Calu3 (cell line): ENCODE data around the gene GREB1L. TPM values are rescaled to one million over a fixed set of nuclear protein-coding genes. Genes with fewer than 3 reads are reported as not detected.

ENCODE experiments used
- BruUV-seq: library from RNA; stranded (reverse); fragments of 400-500 nt; replicated peaks from 2 replicates; lab custom pipeline; 2021; lab: Mats Ljungman, UMichigan
- CTCF ChIA-PET: fragments of 300-600 bp; sonication (Branson Sonifier 250); formaldehyde crosslinking; loops from one replicate; lab custom pipeline; 2022; ENCODE audit warnings: antibody characterized with exemption; lab: Charles Lee
- DNase-seq: peaks from one replicate; pipeline ENCODE4 v3.0.0; 2022
- H3K27ac Mint-ChIP-seq: one replicate; pipeline ENCODE4 v1.8.0; 2022; ENCODE audit warnings: mixed read lengths; ENCODE audit not compliant: unreplicated experiment
- H3K27me3 Mint-ChIP-seq: one replicate; pipeline ENCODE4 v1.8.0; 2022; ENCODE audit warnings: mixed read lengths; ENCODE audit not compliant: unreplicated experiment
- H3K36me3 Mint-ChIP-seq: one replicate; pipeline ENCODE4 v1.8.0; 2022; ENCODE audit warnings: mild to moderate bottlenecking, moderate library complexity, mixed read lengths; ENCODE audit not compliant: insufficient read depth, unreplicated experiment
- H3K4me1 Mint-ChIP-seq: one replicate; pipeline ENCODE4 v1.8.0; 2022; ENCODE audit warnings: mild to moderate bottlenecking, low read depth, mixed read lengths; ENCODE audit not compliant: unreplicated experiment
- H3K4me3 Mint-ChIP-seq: one replicate; pipeline ENCODE4 v1.8.0; 2022; ENCODE audit warnings: mild to moderate bottlenecking, low read depth, moderate library complexity, mixed read lengths; ENCODE audit not compliant: unreplicated experiment
- H3K9me3 Mint-ChIP-seq: one replicate; pipeline ENCODE4 v1.8.0; 2022; ENCODE audit warnings: low read depth, mixed read lengths; ENCODE audit not compliant: unreplicated experiment
- CTCF ChIP-seq: fragments of 200-600 bp; IDR thresholded peaks from one replicate; pipeline ENCODE4 v1.8.0; 2022; ENCODE audit warnings: antibody characterized with exemption; ENCODE audit not compliant: unreplicated experiment
- intact Hi-C: fragments of 100-400 bp; cut with micrococcal nuclease; formaldehyde crosslinking; loops from one replicate; pipeline ENCODE4 v1.10.0; 2022; ENCODE audit not compliant: unreplicated experiment
- total RNA-seq: library from RNA; stranded (reverse); gene quantifications from 2 replicates; pipeline ENCODE4 v1.2.3, GENCODE V29; 2022

The GREB1L gene
- total RNA-seq, 1 experiment from 2014 or later = 3.8 TPM

GRCh38 chr18:21391074-21391673, 149.1 kb downstream of the GREB1L start:
- BruUV-seq = no TSS peak
- intact Hi-C loops = loop anchor here (5.0 kb wide), 2 partner anchors 51 to 59 kb away; no protein-coding TSS in a partner anchor
- peak; percentile 28 for DNase-seq

GRCh38 chr18:21393986-21394385, 152.0 kb downstream of the GREB1L start:
- H3K9me3 Mint-ChIP-seq = no peaks in the 10 kb centered on the region
- no peak for TF ChIP-seq CTCF

More at GRCh38 chr18:21391074-21391673, 149.1 kb downstream of the GREB1L start:
- TF ChIP-seq CTCF = no peak
- Mint-ChIP-seq H3K27me3 (no peaks in the 10 kb centered on the region), H3K4me1 (peaks cover 20% of the 10 kb centered on the region), H3K4me3 (no peak overlapping the region), H3K27ac (peak overlapping the region; percentile 64), H3K9me3 (no peaks in the 10 kb centered on the region), H3K36me3 (no peaks in the 10 kb centered on the region)
- CTCF ChIA-PET = interaction anchor here (0.6 kb wide), 1 partner anchor 51 kb away, joined by 6 read pairs; no protein-coding TSS in a partner anchor

GRCh38 chr18:21398121-21398520, 156.1 kb downstream of the GREB1L start:
- H3K27ac Mint-ChIP-seq = no peak overlapping the region
- no peaks in the 10 kb centered on the region for H3K27me3 Mint-ChIP-seq
- intact Hi-C loops = no loop called here
- no peak overlapping the region for H3K4me3 Mint-ChIP-seq
- no peaks in the 10 kb centered on the region for H3K36me3 Mint-ChIP-seq
- no peaks in the 10 kb centered on the region for H3K4me1 Mint-ChIP-seq
- CTCF ChIA-PET = no interaction called here
- H3K9me3 Mint-ChIP-seq = no peaks in the 10 kb centered on the region
- no peak for TF ChIP-seq CTCF
- no TSS peak for BruUV-seq
- DNase-seq = no peak

More at GRCh38 chr18:21393986-21394385, 152.0 kb downstream of the GREB1L start:
- no peak overlapping the region for H3K27ac Mint-ChIP-seq
- intact Hi-C loops = loop anchor here (5.0 kb wide), 2 partner anchors 48 to 62 kb away; no protein-coding TSS in a partner anchor
- BruUV-seq = no TSS peak
- no peaks in the 10 kb centered on the region for H3K27me3 Mint-ChIP-seq
- no peaks in the 10 kb centered on the region for H3K36me3 Mint-ChIP-seq
- DNase-seq = no peak
- H3K4me1 Mint-ChIP-seq = peaks cover 20% of the 10 kb centered on the region
- CTCF ChIA-PET = no interaction called here
- H3K4me3 Mint-ChIP-seq = no peak overlapping the region

GRCh38 chr18:21402272-21402671, 160.2 kb downstream of the GREB1L start:
- no peaks in the 10 kb centered on the region for H3K4me1 Mint-ChIP-seq
- no peak for DNase-seq
- no peak overlapping the region for H3K4me3 Mint-ChIP-seq
- no TSS peak for BruUV-seq
- peak overlapping the region; percentile 3 for H3K27ac Mint-ChIP-seq
- CTCF ChIA-PET = no interaction called here
- no peaks in the 10 kb centered on the region for H3K36me3 Mint-ChIP-seq
- intact Hi-C loops = no loop called here
- H3K27me3 Mint-ChIP-seq = no peaks in the 10 kb centered on the region
- no peaks in the 10 kb centered on the region for H3K9me3 Mint-ChIP-seq
- TF ChIP-seq CTCF = no peak
